Measurements from ENCODE around the gene DMKN. TPM values are rescaled to one million over a fixed set of nuclear protein-coding genes. Genes with fewer than 3 reads are reported as not detected.
A peak's percentile ranks its signal among the peaks of the same experiment; 100 is the strongest.

DMKN gene
- total and polyA plus RNA-seq, 10 donors = 2.5 to 17.9 (median 6.7) TPM

- Histone ChIP-seq H3K4me3 (no peak overlapping the region), H3K4me1 (peaks cover 11 to 34% (median 20%) of the 10 kb centered on the region in 6 donors), H3K27ac (no peak overlapping the region), H3K36me3 (peaks cover 0 to 41% (median 2%) of the 10 kb centered on the region in 6 donors), H3K27me3 (replicated peaks in 1 of 7) (peaks cover 0 to under 1% (median 0%) of the 10 kb centered on the region in 7 donors), H3K9me3 (no peaks in the 10 kb centered on the region)
- no peak for DNase-seq
- 87 to 95% (median 93%) methylated on average over 8 to 15 of the region's 15 CpGs for WGBS, 5 donors
- no peak for TF ChIP-seq CTCF (IDR thresholded peaks at IDR 0.05 in 8 of 11, conservative IDR thresholded peaks at IDR 0.05 in 3 of 11)
- no peak for TF ChIP-seq POLR2A (IDR thresholded peaks at IDR 0.05)
- TF ChIP-seq POLR2AphosphoS5 (IDR thresholded peaks at IDR 0.05) = no peak
- intact Hi-C loops (cut with DNase I; ENCODE audit: low total_unique reads) = loop anchor here (10.0 kb wide), 1 partner anchor 165 kb away; the partner anchor contains the start of gene KMT2B
Observed at GRCh38 chr19:35549879-35550523, 36.6 kb upstream of the DMKN start.

- intact Hi-C loops (cut with DNase I; ENCODE audit: low total_unique reads) = no loop called here
- Histone ChIP-seq H3K36me3 (peaks cover 0 to 41% (median 2%) of the 10 kb centered on the region in 6 donors), H3K4me1 (peaks cover 14 to 41% (median 27%) of the 10 kb centered on the region in 6 donors), H3K9me3 (no peaks in the 10 kb centered on the region), H3K27ac (no peak overlapping the region), H3K4me3 (no peak overlapping the region), H3K27me3 (replicated peaks in 1 of 7) (no peaks in the 10 kb centered on the region)
- DNase-seq = no peak
- TF ChIP-seq POLR2A (IDR thresholded peaks at IDR 0.05) = no peak
- no peak for TF ChIP-seq POLR2AphosphoS5 (IDR thresholded peaks at IDR 0.05)
- peak; percentile 59 to 89 (median 77) for TF ChIP-seq CTCF (IDR thresholded peaks at IDR 0.05 in 8 of 11, conservative IDR thresholded peaks at IDR 0.05 in 3 of 11)
- WGBS, 5 donors = 18 to 28% (median 23%) methylated on average over 6 of the region's 6 CpGs
Observed at GRCh38 chr19:35549174-35549788, 35.8 kb upstream of the DMKN start.

- 88 to 93% (median 90%) methylated on average over 8 of the region's 8 CpGs for WGBS, 5 donors
- Histone ChIP-seq H3K4me1 (peaks cover 17 to 46% (median 30%) of the 10 kb centered on the region in 6 donors), H3K36me3 (peaks cover 0 to 49% (median 2%) of the 10 kb centered on the region in 6 donors), H3K27me3 (replicated peaks in 1 of 7) (no peaks in the 10 kb centered on the region), H3K27ac (peak overlapping the region in 1 of 8 donors; percentile 86), H3K9me3 (no peaks in the 10 kb centered on the region), H3K4me3 (peak overlapping the region in 6 of 8 donors; percentile 64 to 93 (median 78))
- intact Hi-C loops (cut with DNase I; ENCODE audit: low total_unique reads) = no loop called here
- TF ChIP-seq POLR2A (IDR thresholded peaks at IDR 0.05) = no peak
- no peak for TF ChIP-seq CTCF (IDR thresholded peaks at IDR 0.05 in 8 of 11, conservative IDR thresholded peaks at IDR 0.05 in 3 of 11)
- no peak for TF ChIP-seq POLR2AphosphoS5 (IDR thresholded peaks at IDR 0.05)
- DNase-seq = no peak
Observed at GRCh38 chr19:35546532-35546931, 33.1 kb upstream of the DMKN start.

- H3K27ac ChIP-seq = peak overlapping the region; percentile 71 to 91 (median 87)
- no peaks in the 10 kb centered on the region for H3K27me3 ChIP-seq (replicated peaks in 1 of 7)
- peaks cover 17 to 47% (median 30%) of the 10 kb centered on the region in 6 donors for H3K4me1 ChIP-seq
- DNase-seq = peak; percentile 86
- intact Hi-C loops (cut with DNase I; ENCODE audit: low total_unique reads) = no loop called here
- peak overlapping the region; percentile 64 to 93 (median 76) for H3K4me3 ChIP-seq
- TF ChIP-seq CTCF (IDR thresholded peaks at IDR 0.05 in 8 of 11, conservative IDR thresholded peaks at IDR 0.05 in 3 of 11) (no peak), POLR2A (IDR thresholded peaks at IDR 0.05) (peak in 1 of 3 donors; percentile 0), POLR2AphosphoS5 (IDR thresholded peaks at IDR 0.05) (no peak)
- H3K36me3 ChIP-seq = peaks cover 0 to 42% (median 2%) of the 10 kb centered on the region in 6 donors
- 2 to 3% (median 2%) methylated on average over 20 to 27 of the region's 27 CpGs for WGBS, 5 donors
- no peaks in the 10 kb centered on the region for H3K9me3 ChIP-seq
Observed at GRCh38 chr19:35545855-35546381, 32.5 kb upstream of the DMKN start.

All from spleen (tissue), 11 donors.